Stimulated activated CD4-positive, alpha-beta T cell treated with anti-CD3 and anti-CD28 coated beads, Interleukin-15, amount 100 ng/mL, for 48 hours (primary cell): ENCODE results near the gene BTG4.

ENCODE experiments used
- DNase-seq, 2 donors: peaks; one replicate each; pipeline ENCODE4 v3.0.0-alpha.2; 2020; ENCODE audit warnings: low read depth in 2 of 2

Gene BTG4

DNA sequence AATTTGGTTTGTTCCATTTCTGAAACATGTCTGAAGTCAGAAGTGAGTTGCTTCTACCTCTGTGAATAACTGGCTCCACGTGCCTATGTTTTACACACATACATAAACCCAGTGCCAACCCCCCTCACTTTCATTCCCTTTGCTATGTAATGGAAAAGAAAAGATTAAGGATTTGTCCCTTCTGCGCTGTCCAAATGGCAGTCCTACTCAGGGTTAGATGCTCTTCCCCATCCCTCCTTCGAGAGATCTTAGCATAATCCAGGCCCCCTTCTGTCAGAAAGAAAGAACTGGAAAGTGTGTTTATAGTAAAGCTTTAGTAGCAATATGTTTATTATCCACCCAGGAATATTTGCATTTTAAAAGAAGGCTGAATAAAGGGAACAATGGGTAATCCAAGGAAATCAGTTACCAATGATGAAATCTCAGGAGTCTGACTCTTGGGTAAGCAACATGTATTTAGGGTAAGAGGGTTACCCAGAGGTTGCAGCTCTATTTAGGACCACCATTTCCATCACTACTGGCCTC, 25.2 kb upstream of the BTG4 start:
- DNase-seq, result no peak

DNA sequence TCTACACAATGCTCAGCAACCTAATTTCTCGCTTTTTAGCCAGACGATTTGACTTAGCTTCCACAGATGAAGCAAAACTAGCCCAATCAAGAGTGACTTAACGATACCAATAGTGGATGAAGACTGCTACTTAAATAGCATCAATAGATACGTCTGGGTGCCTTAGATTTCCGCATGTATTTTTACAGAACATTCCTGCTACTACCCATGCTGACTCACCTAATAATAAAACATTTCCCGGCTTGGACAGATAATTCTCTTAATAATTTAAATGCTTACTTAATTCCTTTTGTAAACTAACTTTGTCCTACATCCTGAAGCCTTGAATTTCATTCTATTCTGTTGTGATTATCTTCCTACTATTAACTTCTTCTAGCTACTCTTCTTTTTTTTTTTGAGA, 23.1 kb upstream of the BTG4 start:
- DNase-seq, result no peak

DNA sequence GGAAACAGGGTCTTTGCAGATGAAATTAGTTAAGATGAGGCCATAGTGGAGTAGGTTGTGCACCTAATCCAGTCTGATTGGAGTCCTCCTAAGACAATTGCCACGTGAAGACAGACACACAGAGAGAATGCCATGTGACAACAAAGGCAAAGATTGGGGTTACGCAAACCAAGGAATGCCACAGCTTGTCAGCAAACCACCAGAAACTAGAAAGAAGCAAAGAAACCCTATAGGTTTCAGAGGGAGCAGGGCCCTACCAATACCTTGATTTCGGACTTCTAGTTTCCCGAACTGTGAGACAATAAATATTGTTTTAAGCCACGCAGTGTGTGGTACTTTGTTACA, 20.2 kb upstream of the BTG4 start:
- no peak for DNase-seq

DNA sequence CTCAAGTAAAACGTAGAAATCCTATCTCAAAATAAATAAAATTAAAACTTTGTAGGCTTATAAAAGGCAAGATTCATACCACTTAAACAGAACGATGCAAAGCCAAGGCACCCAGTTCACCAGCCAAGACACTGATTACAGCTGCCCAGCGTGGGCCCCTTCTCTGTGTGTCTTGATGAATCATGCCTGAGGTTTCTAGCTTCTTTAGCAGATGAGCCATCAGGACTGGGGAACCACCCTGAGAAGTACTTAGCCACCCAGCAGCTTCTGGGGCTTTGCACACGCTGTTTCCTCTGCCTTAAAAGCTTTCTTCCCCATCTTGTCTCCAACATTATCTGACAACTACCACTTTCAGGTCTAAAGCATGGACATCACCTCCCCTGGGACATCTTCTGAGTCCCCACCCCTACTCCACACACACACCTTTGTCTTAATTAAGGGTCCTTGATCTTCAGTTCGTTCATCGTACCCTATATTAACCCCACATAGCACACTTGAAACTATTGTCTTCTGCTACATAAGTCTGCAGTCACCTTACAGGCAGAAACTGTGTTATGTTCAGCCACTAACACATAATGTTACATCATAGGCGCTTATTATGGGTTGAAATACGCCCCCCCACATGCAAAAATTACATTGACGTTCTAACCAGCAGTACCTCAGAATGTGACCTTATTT, 19.6 kb upstream of the BTG4 start:
- peak; percentile 70 for DNase-seq

- DNase-seq, result no peak
These were observed 18.9 kb upstream of the BTG4 start for GRCh38 chr11:111531136-111531535.

- no peak for DNase-seq
These were observed 17.9 kb upstream of the BTG4 start for GRCh38 chr11:111530091-111530490.

- DNase-seq, result no peak
These were observed 16.4 kb upstream of the BTG4 start for GRCh38 chr11:111528557-111528956.

DNA sequence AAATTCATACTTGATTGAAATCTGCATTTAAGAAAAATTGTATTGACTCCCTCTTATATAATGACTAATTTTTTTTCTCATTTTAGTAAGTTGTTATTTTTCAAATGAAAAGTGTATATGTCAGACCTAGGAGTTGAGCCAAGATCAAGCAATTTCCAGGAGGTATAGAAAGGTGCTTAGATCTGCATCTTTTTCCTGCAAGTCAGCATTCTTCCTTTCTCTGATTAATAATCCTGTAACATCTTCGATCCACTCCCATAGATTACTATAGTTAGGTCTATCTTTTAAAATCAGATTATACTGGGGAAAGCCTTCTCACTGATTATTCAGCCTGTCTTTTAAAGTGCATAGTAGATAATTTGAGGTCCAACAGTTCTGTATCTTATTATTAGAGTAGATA, 15.1 kb upstream of the BTG4 start:
- DNase-seq, result no peak

DNA sequence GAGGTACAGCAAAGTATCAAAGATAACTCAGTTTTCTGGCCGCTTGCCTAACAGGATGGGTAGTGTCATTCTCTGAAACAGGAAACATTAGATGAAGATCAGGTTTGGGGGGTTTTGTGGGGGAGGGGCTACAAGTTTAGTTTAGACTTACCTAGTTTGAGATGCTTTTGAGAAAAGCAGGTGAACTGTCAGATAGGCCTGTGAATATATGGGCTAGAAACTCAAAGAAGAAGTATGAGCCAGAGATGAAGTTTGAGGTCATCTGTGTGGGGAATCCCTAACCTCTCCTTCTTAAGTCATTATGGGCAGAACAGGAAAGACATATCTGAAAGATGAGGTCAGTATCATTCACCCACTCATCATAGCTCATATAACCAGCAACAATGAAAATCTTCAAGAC, 14.3 kb upstream of the BTG4 start:
- DNase-seq, result no peak

- DNase-seq, result no peak
These were observed 13.3 kb upstream of the BTG4 start for GRCh38 chr11:111525456-111525855.

- no peak for DNase-seq
These were observed 11.9 kb upstream of the BTG4 start for GRCh38 chr11:111524056-111524455.

GRCh38 chr11:111523343-111523742, 11.2 kb upstream of the BTG4 start:
- DNase-seq, result no peak

GRCh38 chr11:111522426-111522825, 10.2 kb upstream of the BTG4 start:
- DNase-seq, result no peak

DNA sequence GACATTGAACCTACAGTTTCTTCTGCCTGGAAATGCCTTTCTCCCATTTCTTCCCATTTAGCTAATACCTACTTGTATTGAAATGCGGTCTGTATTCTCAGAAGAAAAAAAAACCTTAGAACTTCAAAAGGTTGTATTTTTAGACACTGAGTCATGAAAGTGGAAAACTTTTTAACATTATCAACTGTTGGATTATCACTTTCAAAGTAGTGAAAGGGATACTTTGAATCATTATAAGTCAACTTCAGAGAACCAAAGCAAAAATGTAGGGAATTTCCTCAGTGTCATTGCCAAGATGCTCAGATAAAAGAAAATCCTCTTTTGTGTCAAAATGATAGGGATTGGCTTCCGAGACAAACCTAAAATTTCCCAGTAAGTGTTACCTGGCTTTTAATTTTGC, 8.9 kb upstream of the BTG4 start:
- DNase-seq, result no peak

GRCh38 chr11:111520560-111520959, 8.4 kb upstream of the BTG4 start:
- no peak for DNase-seq

DNA sequence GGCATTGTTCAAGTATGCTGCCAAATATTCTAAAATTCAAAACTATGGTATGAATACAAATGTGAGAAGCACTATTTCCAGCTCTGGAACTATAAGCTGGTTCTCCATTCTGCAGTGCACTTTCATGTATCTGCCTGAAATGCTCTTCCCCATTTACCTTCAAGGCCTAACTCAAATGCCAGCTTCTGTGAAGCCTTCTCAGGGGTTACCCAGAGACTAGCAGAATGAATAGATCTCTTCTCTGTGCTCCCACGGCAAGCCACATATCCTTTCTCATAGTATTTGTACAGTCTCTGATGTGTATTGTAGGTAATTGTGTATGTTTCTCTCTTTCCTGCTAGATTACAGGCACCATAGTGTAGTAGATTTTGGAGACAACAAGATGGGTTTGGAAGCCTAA, 6.5 kb upstream of the BTG4 start:
- no peak for DNase-seq

- no peak for DNase-seq
These were observed 3.4 kb upstream of the BTG4 start for GRCh38 chr11:111515591-111515990.

DNA sequence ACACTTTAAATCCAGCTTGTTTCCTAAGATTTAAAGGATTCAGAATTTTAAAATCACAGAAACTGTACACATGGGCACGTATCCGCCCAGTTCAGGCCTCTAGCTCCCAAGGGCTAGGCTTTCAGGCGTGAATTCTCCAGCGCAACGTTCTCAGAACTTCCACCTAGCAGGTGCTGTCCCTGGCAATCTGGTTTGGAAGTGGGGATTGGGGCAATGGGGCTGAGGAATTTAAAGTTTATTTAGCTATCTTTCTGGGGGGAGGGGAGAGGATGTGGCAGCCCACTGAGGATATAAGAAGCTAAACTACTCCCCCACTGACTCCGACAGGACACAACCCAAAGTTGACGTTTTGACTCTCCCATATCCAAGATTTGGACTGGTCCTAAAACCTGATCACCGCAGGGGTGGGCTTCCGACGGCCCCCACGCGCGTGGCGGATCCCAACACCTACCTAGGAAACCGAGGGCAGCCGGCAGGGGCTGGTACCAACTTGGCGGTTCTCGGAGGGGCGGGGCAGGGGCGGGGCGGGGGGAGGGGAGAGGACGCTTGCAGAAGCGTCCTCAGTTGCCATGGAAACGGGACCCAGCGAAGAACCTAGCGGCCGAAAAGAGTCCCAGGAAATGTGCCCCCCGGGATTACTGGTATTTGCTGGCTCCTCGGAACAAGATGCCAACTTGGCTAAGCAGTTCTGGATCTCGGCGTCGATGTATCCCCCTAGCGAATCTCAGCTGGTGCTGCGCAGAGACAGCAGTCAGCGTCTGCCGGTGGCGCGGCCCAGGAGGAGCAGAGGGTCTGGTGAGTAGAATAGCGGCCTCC, 2.2 kb upstream of the BTG4 start, which contains the start of gene HOATZ:
Gene HOATZ (plus strand): TSS at position 563 of the 816 bp plus-strand sequence. CDS start 7 bp downstream, at position 570.
- no peak for DNase-seq

DNA sequence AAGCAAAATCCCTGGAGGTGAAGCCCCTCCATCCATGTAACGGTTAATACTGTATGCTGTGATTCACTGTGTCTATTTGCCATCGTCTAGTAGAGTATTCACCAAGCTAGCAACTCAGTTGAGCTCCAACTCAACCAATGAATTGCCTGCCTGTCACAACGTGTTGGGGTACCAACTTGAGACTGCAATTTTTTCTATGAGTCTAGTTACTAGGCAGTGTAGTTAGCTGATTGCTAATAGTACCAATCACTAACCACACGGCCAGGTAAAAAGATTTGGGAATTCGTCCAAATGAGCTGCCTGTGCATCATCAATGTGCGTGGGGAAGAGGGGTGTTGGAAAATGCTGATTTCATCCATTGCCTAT, 1.0 kb upstream of the BTG4 start:
- DNase-seq, result no peak

- no peak for DNase-seq
These were observed 1.9 kb downstream of the BTG4 start for GRCh38 chr11:111510311-111510710.

DNA sequence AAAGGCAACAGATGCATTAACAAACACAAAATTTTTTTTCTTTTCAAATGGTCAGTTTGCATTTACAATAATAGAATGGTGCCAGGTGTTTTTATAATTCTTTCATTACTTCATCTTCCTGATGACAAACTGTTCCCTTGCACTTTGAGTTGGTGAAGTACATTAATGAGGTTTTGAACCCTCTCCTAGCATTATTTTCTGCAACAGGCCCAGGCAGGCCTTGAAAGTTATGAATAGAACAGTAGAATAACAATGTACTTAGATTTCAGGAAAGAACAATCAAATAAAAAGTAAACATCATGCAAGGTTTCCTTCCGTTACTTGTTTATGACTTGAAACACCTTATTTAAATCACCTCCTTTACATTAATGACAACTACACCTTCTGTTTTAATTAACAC, 9.6 kb downstream of the BTG4 start:
- no peak for DNase-seq

- DNase-seq, result no peak
These were observed 11.7 kb downstream of the BTG4 start for GRCh38 chr11:111500481-111500880.

DNA sequence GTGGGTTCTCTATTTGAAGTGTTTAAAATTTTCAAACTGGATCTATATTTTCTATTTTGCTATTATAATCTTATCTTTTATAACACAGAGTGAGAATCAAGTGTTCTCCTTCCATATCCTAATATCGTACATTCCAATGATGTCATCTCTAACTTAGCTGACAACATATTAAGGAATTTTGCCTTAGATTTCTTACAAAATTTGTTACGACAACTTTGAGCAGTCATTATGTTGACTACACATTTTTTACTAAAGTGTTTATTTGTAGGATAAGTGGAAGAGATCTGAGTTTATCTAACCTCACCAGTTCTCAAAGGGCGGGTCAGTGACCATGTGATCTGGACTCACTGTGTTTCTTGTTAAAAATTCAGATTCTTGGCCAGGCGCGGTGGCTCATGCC, 12.7 kb downstream of the BTG4 start:
- DNase-seq, result no peak
